Sigmoid colon (tissue), 4 donors: ENCODE results near the gene TCERG1L.

Source experiments
- CTCF ChIP-seq, 4 experiments: fragments of 450-650 bp in 3 of 4; fragments of 200-600 bp in 1 of 4; IDR thresholded peaks; one replicate each; pipeline ENCODE4 v1.5.1; 2016 to 2019; ENCODE audit warnings: antibody characterized with exemption in 4 of 4, mild to moderate bottlenecking in 3 of 4, moderate library complexity in 2 of 4
- POLR2A ChIP-seq, 2 donors: fragments of 450-650 bp; IDR thresholded peaks; one replicate each; pipeline ENCODE4 v1.6.1; 2016; ENCODE audit warnings: antibody characterized with exemption in 2 of 2, mild to moderate bottlenecking in 2 of 2, moderate library complexity in 2 of 2
- POLR2AphosphoS5 ChIP-seq, 4 donors: sonication (generic); formaldehyde crosslinking; IDR thresholded peaks; one replicate each; pipeline ENCODE4 v1.6.1; 2017; ENCODE audit warnings: antibody characterized with exemption in 4 of 4

GRCh38 chr10:131202990-131203389 is 108.5 kb downstream of the TCERG1L start:
- TF ChIP-seq POLR2AphosphoS5 (IDR thresholded peaks at IDR 0.05) (no peak), CTCF (IDR thresholded peaks at IDR 0.05) (no peak), POLR2A (IDR thresholded peaks at IDR 0.05) (no peak)
